H9 (cell line): Measurements from ENCODE around the gene TSACC. TPM values are rescaled to one million over a fixed set of nuclear protein-coding genes. Genes with fewer than 3 reads are reported as not detected.

ENCODE experiments used
- DNase-seq: peaks from one replicate; pipeline ENCODE4 v3.0.0-alpha.2; 2017
- H2AFZ ChIP-seq: one replicate; pipeline ENCODE4 v1.6.1; 2013; ENCODE audit warnings: mild to moderate bottlenecking, low read length, control low read depth, moderate library complexity
- H2AK5ac ChIP-seq: 2 replicates; pipeline ENCODE4 v1.6.1; 2013; ENCODE audit warnings: low read length, control low read depth, mixed read lengths; ENCODE audit not compliant: insufficient read length
- H2BK120ac ChIP-seq: one replicate; pipeline ENCODE4 v1.6.1; 2013; ENCODE audit warnings: low read depth, mild to moderate bottlenecking, low read length, control low read depth, inconsistent platforms; ENCODE audit not compliant: poor library complexity, severe bottlenecking
- H2BK12ac ChIP-seq: 2 replicates; pipeline ENCODE4 v1.6.1; 2013; ENCODE audit warnings: low read length, control low read depth, mixed read lengths, low read depth; ENCODE audit not compliant: insufficient read length
- H2BK15ac ChIP-seq: 2 replicates; pipeline ENCODE4 v1.6.1; 2013; ENCODE audit warnings: low read depth, low read length, control low read depth
- H2BK20ac ChIP-seq: one replicate; pipeline ENCODE4 v1.6.1; 2013; ENCODE audit warnings: low read depth, mild to moderate bottlenecking, low read length, control low read depth, inconsistent platforms; ENCODE audit not compliant: poor library complexity, severe bottlenecking
- H2BK5ac ChIP-seq: 2 replicates; pipeline ENCODE4 v1.6.1; 2013; ENCODE audit warnings: low read length, control low read depth, mixed read lengths; ENCODE audit not compliant: insufficient read length
- H3K14ac ChIP-seq: 2 replicates; pipeline ENCODE4 v1.6.1; 2013; ENCODE audit warnings: low read length, control low read depth; ENCODE audit not compliant: insufficient read depth
- H3K18ac ChIP-seq: 2 replicates; pipeline ENCODE4 v1.6.1; 2013; ENCODE audit warnings: low read depth, mild to moderate bottlenecking, mixed read lengths, low read length, control low read depth; ENCODE audit not compliant: insufficient read length
- H3K23ac ChIP-seq: 2 replicates; pipeline ENCODE4 v1.6.1; 2013; ENCODE audit warnings: low read length, control low read depth, mixed read lengths, low read depth; ENCODE audit not compliant: insufficient read length
- H3K23me2 ChIP-seq: 2 replicates; pipeline ENCODE4 v1.6.1; 2013; ENCODE audit warnings: low read depth, mild to moderate bottlenecking, mixed read lengths, low read length, control low read depth; ENCODE audit not compliant: insufficient read length, poor library complexity, severe bottlenecking
- H3K27ac ChIP-seq: 2 replicates; pipeline ENCODE4 v1.5.1; 2013; ENCODE audit warnings: low read length, control low read depth, mixed read lengths, low read depth; ENCODE audit not compliant: insufficient read length
- H3K27me3 ChIP-seq: 2 replicates; pipeline ENCODE4 v1.6.1; 2013; ENCODE audit warnings: low read length, control low read depth, inconsistent platforms; ENCODE audit not compliant: insufficient read depth
- H3K4ac ChIP-seq: 2 replicates; pipeline ENCODE4 v1.6.1; 2013; ENCODE audit warnings: low read depth, mild to moderate bottlenecking, control low read depth, inconsistent platforms, low read length, moderate library complexity
- H3K4me1 ChIP-seq: 2 replicates; pipeline ENCODE4 v1.6.1; 2013; ENCODE audit warnings: low read length, control low read depth, inconsistent platforms; ENCODE audit not compliant: insufficient read depth
- H3K4me2 ChIP-seq: 2 replicates; pipeline ENCODE4 v1.6.1; 2013; ENCODE audit warnings: low read length, control low read depth, mixed read lengths; ENCODE audit not compliant: insufficient read length, insufficient read depth
- H3K56ac ChIP-seq: 2 replicates; pipeline ENCODE4 v1.6.1; 2013; ENCODE audit warnings: low read depth, mild to moderate bottlenecking, mixed read lengths, low read length, control low read depth; ENCODE audit not compliant: insufficient read length
- H3K79me1 ChIP-seq: 2 replicates; pipeline ENCODE4 v1.6.1; 2013; ENCODE audit warnings: low read depth, mild to moderate bottlenecking, moderate library complexity, low read length, control low read depth, inconsistent platforms; ENCODE audit not compliant: insufficient read depth, poor library complexity, severe bottlenecking
- H3K79me2 ChIP-seq: 2 replicates; pipeline ENCODE4 v1.6.1; 2013; ENCODE audit warnings: low read length, control low read depth, inconsistent platforms; ENCODE audit not compliant: insufficient read depth
- H3K9ac ChIP-seq: 2 replicates; pipeline ENCODE4 v1.6.1; 2013; ENCODE audit warnings: low read length, control low read depth, mixed read lengths; ENCODE audit not compliant: insufficient read length; ENCODE audit errors: extremely low read depth
- H3K9me3 ChIP-seq: one replicate; pipeline ENCODE4 v1.6.1; 2013; ENCODE audit warnings: low read depth, low read length, inconsistent platforms; ENCODE audit not compliant: control insufficient read depth
- H3T11ph ChIP-seq: one replicate; pipeline ENCODE4 v1.6.1; 2013; ENCODE audit warnings: mild to moderate bottlenecking, low read length, control low read depth, inconsistent platforms
- H4K20me1 ChIP-seq: one replicate; pipeline ENCODE4 v1.6.1; 2013; ENCODE audit not compliant: control insufficient read depth, insufficient read length, insufficient read depth
- H4K5ac ChIP-seq: 2 replicates; pipeline ENCODE4 v1.6.1; 2013; ENCODE audit warnings: low read depth, mild to moderate bottlenecking, mixed read lengths, low read length, control low read depth; ENCODE audit not compliant: insufficient read length
- H4K8ac ChIP-seq: replicated peaks from 2 replicates; pipeline ENCODE4 v1.6.1; 2013; ENCODE audit warnings: low read length, control low read depth, mixed read lengths, low read depth; ENCODE audit not compliant: insufficient read length
- H4K91ac ChIP-seq: 2 replicates; pipeline ENCODE4 v1.6.1; 2013; ENCODE audit warnings: low read depth, mild to moderate bottlenecking, moderate library complexity, mixed read lengths, low read length, control low read depth; ENCODE audit not compliant: insufficient read length
- H3K27ac Mint-ChIP-seq, 3 experiments: 2 replicates in 2 of 3; 3 replicates in 1 of 3; pipeline ENCODE4 v1.8.0; 2020 to 2021; ENCODE audit warnings: mixed read lengths in 3 of 3, mild to moderate bottlenecking in 1 of 3, moderate library complexity in 1 of 3
- H3K27me3 Mint-ChIP-seq: 2 replicates; pipeline ENCODE4 v1.8.0; 2021; ENCODE audit warnings: low read depth, mild to moderate bottlenecking, moderate library complexity, mixed read lengths
- H3K36me3 Mint-ChIP-seq, 3 experiments: 2 replicates in 2 of 3; 3 replicates in 1 of 3; pipeline ENCODE4 v1.8.0; 2020 to 2021; ENCODE audit warnings: low read depth in 3 of 3, mixed read lengths in 3 of 3; ENCODE audit not compliant: insufficient read depth in 1 of 3
- H3K4me1 Mint-ChIP-seq, 2 experiments: 2 replicates each; pipeline ENCODE4 v1.8.0; 2020; ENCODE audit warnings: mixed read lengths in 2 of 2
- H3K4me3 Mint-ChIP-seq, 2 experiments: 2 replicates in 1 of 2; 3 replicates in 1 of 2; pipeline ENCODE4 v1.8.0; 2020 to 2021; ENCODE audit warnings: mild to moderate bottlenecking in 2 of 2, mixed read lengths in 2 of 2, moderate library complexity in 1 of 2
- H3K9me3 Mint-ChIP-seq, 2 experiments: 2 replicates in 1 of 2; 3 replicates in 1 of 2; pipeline ENCODE4 v1.8.0; 2020; ENCODE audit warnings: mild to moderate bottlenecking in 2 of 2, mixed read lengths in 2 of 2, moderate library complexity in 1 of 2
- WGBS: extraction: QIAGEN DNeasy Blood & Tissue Kit; methylation state at CpG from one replicate; pipeline ENCODE4 v1.1.7; 2013; ENCODE audit warnings: missing lambda C conversion rate, low lambda C conversion rate, mixed read lengths; ENCODE audit not compliant: insufficient read length; ENCODE audit errors: extremely low coverage; 5-methylcytosine and 5-hydroxymethylcytosine counted together
- total RNA-seq: library from RNA; stranded (reverse); gene quantifications from 2 replicates; pipeline ENCODE4 v1.2.1, GENCODE V29; 2021
- TF ChIP-seq, protein P1 (sequence below): fragments of 200-600 bp; sonication (generic); conservative IDR thresholded peaks from 3 replicates; pipeline ENCODE4 v1.8.0; 2021; ENCODE audit warnings: antibody characterized with exemption, mild to moderate bottlenecking

Gene TSACC
- total RNA-seq, 1 experiment from 2014 or later, result 2.3 TPM

DNA sequence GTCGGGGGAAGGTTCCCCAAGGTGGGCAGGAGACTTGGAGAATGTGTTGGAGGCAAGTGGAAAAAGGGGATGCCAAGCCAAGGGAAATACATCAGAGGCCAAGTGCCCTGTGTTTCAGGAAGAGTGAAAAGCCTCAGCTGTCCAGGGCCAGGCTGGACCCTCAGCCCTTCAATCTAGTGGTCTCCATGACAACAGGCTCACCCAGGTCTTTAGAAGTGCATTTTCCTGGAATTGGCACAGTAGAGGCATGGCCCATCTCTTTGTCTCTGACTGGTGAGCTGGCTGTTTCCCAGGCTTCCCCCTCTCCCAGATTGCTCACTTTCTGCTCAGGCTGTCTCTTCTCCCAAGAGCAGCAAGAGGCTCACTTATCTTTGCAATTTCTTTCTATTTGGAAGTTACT lies 20.3 kb downstream of the TSACC start:
- no peak overlapping the region for H3K9ac ChIP-seq
- H3K4me1 ChIP-seq, result no peaks in the 10 kb centered on the region
- H3K9me3 ChIP-seq, result no peaks in the 10 kb centered on the region
- H3K79me2 ChIP-seq, result no peaks in the 10 kb centered on the region
- H2BK5ac ChIP-seq, result no peak overlapping the region
- no peaks in the 10 kb centered on the region for H3K23me2 ChIP-seq
- no peak overlapping the region for H3K56ac ChIP-seq
- no peaks in the 10 kb centered on the region for H4K20me1 ChIP-seq
- H3K4ac ChIP-seq, result no peak overlapping the region
- no peak overlapping the region for H3K14ac ChIP-seq
- WGBS, result no CpG with 5 or more reads among the region's 1 CpG
- Mint-ChIP-seq H3K9me3 (peaks cover 0 to 3% of the 10 kb centered on the region in 2 experiments; a peak in 2 of 5 replicates), H3K36me3 (no peaks in the 10 kb centered on the region), H3K27ac (no peak overlapping the region), H3K4me3 (no peak overlapping the region), H3K27me3 (peaks cover 21% of the 10 kb centered on the region), H3K4me1 (peaks cover 9 to 13% of the 10 kb centered on the region in 2 experiments)
- H3T11ph ChIP-seq, result no peak overlapping the region
- H4K91ac ChIP-seq, result no peak overlapping the region
- no peaks in the 10 kb centered on the region for H3K79me1 ChIP-seq
- H2BK120ac ChIP-seq, result no peak overlapping the region
- H2BK20ac ChIP-seq, result no peak overlapping the region
- H2BK12ac ChIP-seq, result no peak overlapping the region
- H3K18ac ChIP-seq, result no peak overlapping the region
- no peak overlapping the region for H2AK5ac ChIP-seq
- H4K8ac ChIP-seq, result no peak overlapping the region
- H3K27me3 ChIP-seq, result no peaks in the 10 kb centered on the region
- no peak overlapping the region for H2BK15ac ChIP-seq
- no peak overlapping the region for H3K23ac ChIP-seq
- no peak overlapping the region for H3K4me2 ChIP-seq
- H3K27ac ChIP-seq, result no peak overlapping the region
- TF ChIP-seq, protein P1, sequence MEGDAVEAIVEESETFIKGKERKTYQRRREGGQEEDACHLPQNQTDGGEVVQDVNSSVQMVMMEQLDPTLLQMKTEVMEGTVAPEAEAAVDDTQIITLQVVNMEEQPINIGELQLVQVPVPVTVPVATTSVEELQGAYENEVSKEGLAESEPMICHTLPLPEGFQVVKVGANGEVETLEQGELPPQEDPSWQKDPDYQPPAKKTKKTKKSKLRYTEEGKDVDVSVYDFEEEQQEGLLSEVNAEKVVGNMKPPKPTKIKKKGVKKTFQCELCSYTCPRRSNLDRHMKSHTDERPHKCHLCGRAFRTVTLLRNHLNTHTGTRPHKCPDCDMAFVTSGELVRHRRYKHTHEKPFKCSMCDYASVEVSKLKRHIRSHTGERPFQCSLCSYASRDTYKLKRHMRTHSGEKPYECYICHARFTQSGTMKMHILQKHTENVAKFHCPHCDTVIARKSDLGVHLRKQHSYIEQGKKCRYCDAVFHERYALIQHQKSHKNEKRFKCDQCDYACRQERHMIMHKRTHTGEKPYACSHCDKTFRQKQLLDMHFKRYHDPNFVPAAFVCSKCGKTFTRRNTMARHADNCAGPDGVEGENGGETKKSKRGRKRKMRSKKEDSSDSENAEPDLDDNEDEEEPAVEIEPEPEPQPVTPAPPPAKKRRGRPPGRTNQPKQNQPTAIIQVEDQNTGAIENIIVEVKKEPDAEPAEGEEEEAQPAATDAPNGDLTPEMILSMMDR, result no peak
- H4K5ac ChIP-seq, result no peak overlapping the region
- no peak overlapping the region for H2AFZ ChIP-seq
- no peak for DNase-seq
